K562 (cell line): ENCODE results near the gene SLC25A4. TPM values are rescaled to one million over a fixed set of nuclear protein-coding genes. Genes with fewer than 3 reads are reported as not detected.
"Not testable (repeated sequence)": the region's sequence is repeated elsewhere in the genome, so short reads cannot be mapped to it uniquely, and the experiment has no call there.

ENCODE experiments used
- ATAC-seq: fragments of 200-7000 bp; cut with Tn5 transposase; 3 replicates; pipeline ENCODE4 v1.9.1; 2020; ENCODE audit warnings: moderate library complexity
- BruUV-seq: library from RNA; stranded (reverse); fragments of 400-500 nt; replicated peaks from 2 replicates; lab custom pipeline; 2021; lab: Mats Ljungman, UMichigan
- CTCF ChIA-PET: fragments of 300-600 bp; formaldehyde crosslinking; extraction: SDS; loops from one replicate; lab custom pipeline; 2021; ENCODE audit warnings: low intra/inter-chr PET ratio; lab: Yijun Ruan, JAX
- POLR2A ChIA-PET: fragments of 300-600, 350-650 bp; sonication (Branson Sonifier 250); formaldehyde crosslinking; extraction: SDS; loops from one replicate; lab custom pipeline; 2021; ENCODE audit warnings: antibody characterized with exemption, inconsistent platforms; lab: Yijun Ruan, JAX
- DNase-seq, 4 experiments: peaks; one replicate each; pipeline versions ENCODE4 v3.0.0 to v3.0.0-alpha.2; 2011 to 2018; ENCODE audit warnings: low spot score in 3 of 4, mixed read lengths in 3 of 4; ENCODE audit errors: extremely low read depth in 1 of 4
- FAIRE-seq: peaks from 2 replicates; lab custom pipeline; 2011; peaks lifted over from hg19 to GRCh38; lab: Jason Lieb, UNC
- H2AFZ ChIP-seq: 2 replicates; pipeline ENCODE4 v1.6.0; 2011; ENCODE audit warnings: low read depth, low read length, control low read depth, inconsistent platforms
- H3K27ac ChIP-seq: fragments of 200-600 bp; 3 replicates; pipeline ENCODE4 v1.8.0; 2011; ENCODE audit warnings: low read depth, mild to moderate bottlenecking, control low read depth, inconsistent platforms, low read length, moderate library complexity, mixed read lengths; ENCODE audit errors: extremely low read depth
- H3K27me3 ChIP-seq, 2 experiments: fragments of 300-600 bp in 1 of 2; 2 replicates in 1 of 2; 3 replicates in 1 of 2; pipeline versions ENCODE4 v1.6.0 to v1.8.0; 2011; ENCODE audit warnings: inconsistent platforms in 2 of 2, low read length in 2 of 2, mild to moderate bottlenecking in 1 of 2, mixed read lengths in 1 of 2, moderate library complexity in 1 of 2; ENCODE audit not compliant: control insufficient read depth in 2 of 2, insufficient read depth in 2 of 2
- H3K36me3 ChIP-seq: fragments of 300-600 bp; 3 replicates; pipeline ENCODE4 v1.8.0; 2011; ENCODE audit warnings: mild to moderate bottlenecking, low read length, inconsistent platforms; ENCODE audit not compliant: control insufficient read depth, insufficient read depth
- H3K4me1 ChIP-seq, 2 experiments: fragments of 200-600 bp in 1 of 2; replicated peaks in 1 of 2; 2 replicates in 1 of 2; 3 replicates in 1 of 2; pipeline versions ENCODE4 v1.5.1 to v1.8.0; 2011; ENCODE audit warnings: inconsistent platforms in 2 of 2, low read length in 2 of 2, mild to moderate bottlenecking in 1 of 2, mixed read lengths in 1 of 2, moderate library complexity in 1 of 2; ENCODE audit not compliant: control insufficient read depth in 2 of 2, insufficient read depth in 2 of 2
- H3K4me2 ChIP-seq: 2 replicates; pipeline ENCODE4 v1.6.1; 2011; ENCODE audit warnings: low read length, control low read depth, inconsistent platforms, mixed read lengths; ENCODE audit not compliant: insufficient read depth
- H3K4me3 ChIP-seq: fragments of 200-600 bp; sonication (generic), shearing (Covaris generic); 2 replicates; pipeline ENCODE4 v1.5.1; 2016; ENCODE audit warnings: control low read depth, inconsistent platforms
- H3K79me2 ChIP-seq: fragments of 200-600 bp; 3 replicates; pipeline ENCODE4 v1.8.0; 2011; ENCODE audit warnings: low read length, inconsistent platforms; ENCODE audit not compliant: control insufficient read depth, insufficient read depth
- H3K9ac ChIP-seq, 2 experiments: 2 replicates each; pipeline versions ENCODE4 v1.6.0 to v1.6.1; 2011; ENCODE audit warnings: low read depth in 2 of 2, low read length in 2 of 2, control low read depth in 1 of 2, inconsistent platforms in 1 of 2, mild to moderate bottlenecking in 1 of 2, mixed read lengths in 1 of 2; ENCODE audit not compliant: insufficient read depth in 1 of 2
- H3K9me1 ChIP-seq: one replicate; pipeline ENCODE4 v1.6.0; 2011; ENCODE audit warnings: inconsistent platforms, mild to moderate bottlenecking, low read length, moderate library complexity; ENCODE audit not compliant: control insufficient read depth, insufficient read depth
- H3K9me3 ChIP-seq: replicated peaks from 2 replicates; pipeline ENCODE4 v1.5.1; 2011; ENCODE audit warnings: low read depth, low read length, inconsistent platforms; ENCODE audit not compliant: control insufficient read depth, insufficient read depth
- H4K20me1 ChIP-seq: replicated peaks from 2 replicates; pipeline ENCODE4 v1.6.1; 2011; ENCODE audit warnings: low read length, inconsistent platforms, mixed read lengths; ENCODE audit not compliant: control insufficient read depth, insufficient read depth
- WGBS: fragments of 100-300 bp; shearing (Covaris generic); methylation state at CpG from one replicate; pipeline ENCODE4 v1.1.6; 2016; ENCODE audit warnings: low coverage, mixed read lengths; ENCODE audit not compliant: insufficient coverage; ENCODE audit errors: missing lambda C conversion rate; 5-methylcytosine and 5-hydroxymethylcytosine counted together
- in situ Hi-C: fragments of 300-500 bp; cut with MboI; formaldehyde crosslinking; loops from 4 replicates; pipeline ENCODE4 v1.15.0; 2018; ENCODE audit warnings: inconsistent platforms, mixed read lengths
- intact Hi-C: fragments of 100-400 bp; cut with micrococcal nuclease; formaldehyde crosslinking; loops from 2 replicates; pipeline ENCODE4 v1.14.2; 2022
- polyA plus RNA-seq, 8 experiments: library from polyadenylated mRNA; depleted of rRNA in 4 of 8; stranded (reverse) in 5 of 8; unstranded in 3 of 8; fragments of >200 nt; fragmentation: Nextera tagmentation in 2 of 8; fragmentation: Illumina TruSeq in 1 of 8; extraction: Ambion mirVana in 2 of 8; extraction: Trizol in 1 of 8; gene quantifications; 2 replicates each; pipeline versions ENCODE4 v1.2.1 to v1.2.3, GENCODE V29; 2011 to 2014; ENCODE audit warnings: inconsistent platforms in 1 of 8, missing spikeins in 1 of 8
- total RNA-seq, 7 experiments: library from RNA; depleted of rRNA in 6 of 7; stranded (reverse); fragments of >200 nt in 6 of 7; fragmentation: Illumina TruSeq in 2 of 7; extraction: Trizol in 2 of 7; gene quantifications; 2 replicates each; pipeline versions ENCODE4 v1.2.1 to v1.2.3, GENCODE V29; 2011 to 2021; ENCODE audit warnings: low replicate concordance in 1 of 7
- TF ChIP-seq, protein P1 (sequence below): fragments of 450-650 bp; IDR thresholded peaks from 2 replicates; pipeline ENCODE4 v1.6.1; 2016
- TF ChIP-seq, protein P2 (sequence below): fragments of 450-650 bp; IDR thresholded peaks from 2 replicates; pipeline ENCODE4 v1.6.1; 2018; ENCODE audit not compliant: partially characterized antibody

SLC25A4 gene
- total and polyA plus RNA-seq, 9 of the 15 experiments (the other 6 are each of a cell fraction or from before 2014, with no cell fraction given), result 8.3 to 28.6 (median 19.5) TPM

GRCh38 chr4:185107574-185107973 is 35.5 kb upstream of the SLC25A4 start:
- FAIRE-seq, in situ Hi-C loops, H3K36me3 ChIP-seq, H3K9me1 ChIP-seq, H3K27ac ChIP-seq, H3K4me1 ChIP-seq, intact Hi-C loops, H3K4me3 ChIP-seq, H3K9ac ChIP-seq, H3K79me2 ChIP-seq, H3K9me3 ChIP-seq, H4K20me1 ChIP-seq, BruUV-seq, DNase-seq, H3K4me2 ChIP-seq, ATAC-seq, H2AFZ ChIP-seq: not testable (repeated sequence)
- ChIA-PET CTCF (interaction anchor here (0.9 kb wide), 1 partner anchor 12 kb away, joined by 3 read pairs; no protein-coding TSS in a partner anchor), POLR2A (interaction anchor here (1.2 kb wide), 1 partner anchor 45 kb away, joined by 4 read pairs; no protein-coding TSS in a partner anchor)
- 34% methylated on average over 5 of the region's 6 CpGs for WGBS
- TF ChIP-seq, protein P1, sequence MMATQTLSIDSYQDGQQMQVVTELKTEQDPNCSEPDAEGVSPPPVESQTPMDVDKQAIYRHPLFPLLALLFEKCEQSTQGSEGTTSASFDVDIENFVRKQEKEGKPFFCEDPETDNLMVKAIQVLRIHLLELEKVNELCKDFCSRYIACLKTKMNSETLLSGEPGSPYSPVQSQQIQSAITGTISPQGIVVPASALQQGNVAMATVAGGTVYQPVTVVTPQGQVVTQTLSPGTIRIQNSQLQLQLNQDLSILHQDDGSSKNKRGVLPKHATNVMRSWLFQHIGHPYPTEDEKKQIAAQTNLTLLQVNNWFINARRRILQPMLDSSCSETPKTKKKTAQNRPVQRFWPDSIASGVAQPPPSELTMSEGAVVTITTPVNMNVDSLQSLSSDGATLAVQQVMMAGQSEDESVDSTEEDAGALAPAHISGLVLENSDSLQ, result peak; percentile 69
- TF ChIP-seq, protein P2, sequence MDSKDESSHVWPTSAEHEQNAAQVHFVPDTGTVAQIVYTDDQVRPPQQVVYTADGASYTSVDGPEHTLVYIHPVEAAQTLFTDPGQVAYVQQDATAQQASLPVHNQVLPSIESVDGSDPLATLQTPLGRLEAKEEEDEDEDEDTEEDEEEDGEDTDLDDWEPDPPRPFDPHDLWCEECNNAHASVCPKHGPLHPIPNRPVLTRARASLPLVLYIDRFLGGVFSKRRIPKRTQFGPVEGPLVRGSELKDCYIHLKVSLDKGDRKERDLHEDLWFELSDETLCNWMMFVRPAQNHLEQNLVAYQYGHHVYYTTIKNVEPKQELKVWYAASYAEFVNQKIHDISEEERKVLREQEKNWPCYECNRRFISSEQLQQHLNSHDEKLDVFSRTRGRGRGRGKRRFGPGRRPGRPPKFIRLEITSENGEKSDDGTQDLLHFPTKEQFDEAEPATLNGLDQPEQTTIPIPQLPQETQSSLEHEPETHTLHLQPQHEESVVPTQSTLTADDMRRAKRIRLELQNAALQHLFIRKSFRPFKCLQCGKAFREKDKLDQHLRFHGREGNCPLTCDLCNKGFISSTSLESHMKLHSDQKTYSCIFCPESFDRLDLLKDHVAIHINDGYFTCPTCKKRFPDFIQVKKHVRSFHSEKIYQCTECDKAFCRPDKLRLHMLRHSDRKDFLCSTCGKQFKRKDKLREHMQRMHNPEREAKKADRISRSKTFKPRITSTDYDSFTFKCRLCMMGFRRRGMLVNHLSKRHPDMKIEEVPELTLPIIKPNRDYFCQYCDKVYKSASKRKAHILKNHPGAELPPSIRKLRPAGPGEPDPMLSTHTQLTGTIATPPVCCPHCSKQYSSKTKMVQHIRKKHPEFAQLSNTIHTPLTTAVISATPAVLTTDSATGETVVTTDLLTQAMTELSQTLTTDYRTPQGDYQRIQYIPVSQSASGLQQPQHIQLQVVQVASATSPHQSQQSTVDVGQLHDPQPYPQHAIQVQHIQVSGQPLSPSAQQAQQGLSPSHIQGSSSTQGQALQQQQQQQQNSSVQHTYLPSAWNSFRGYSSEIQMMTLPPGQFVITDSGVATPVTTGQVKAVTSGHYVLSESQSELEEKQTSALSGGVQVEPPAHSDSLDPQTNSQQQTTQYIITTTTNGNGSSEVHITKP, result peak; percentile 95
- H3K27me3 ChIP-seq, result peaks cover 3 to 13% of the 10 kb centered on the region in 2 experiments; a peak in 3 of 5 replicates
